CD4-positive, alpha-beta T cell (primary cell): ENCODE measurements around the gene LMO2. TPM values are rescaled to one million over a fixed set of nuclear protein-coding genes. Genes with fewer than 3 reads are reported as not detected.

Experiments used
- ATAC-seq: fragments of 200-7000 bp; cut with Tn5 transposase; one replicate; pipeline ENCODE4 v1.10.0; 2022; ENCODE audit warnings: mild to moderate bottlenecking; ENCODE audit not compliant: poor library complexity
- CTCF ChIA-PET: fragments of 350-600 bp; sonication (Branson Sonifier 250); formaldehyde crosslinking; loops from one replicate; lab custom pipeline; 2021; ENCODE audit warnings: antibody characterized with exemption, inconsistent platforms; lab: Charles Lee
- POLR2A ChIA-PET: fragments of 350-600 bp; sonication (Branson Sonifier 250); formaldehyde crosslinking; loops from one replicate; lab custom pipeline; 2021; ENCODE audit warnings: antibody characterized with exemption, inconsistent platforms; lab: Charles Lee
- DNase-seq, 14 experiments: peaks; one replicate each; pipeline ENCODE4 v3.0.0-alpha.2; 2013 to 2020; ENCODE audit warnings: mixed read lengths in 2 of 14
- H3K27ac ChIP-seq, 2 donors: one replicate each; pipeline versions ENCODE4 v1.5.1 to v1.7.0; 2013; ENCODE audit warnings: low read length in 2 of 2, low read depth in 1 of 2, mild to moderate bottlenecking in 1 of 2
- H3K27me3 ChIP-seq, 2 experiments: 1 replicate in 1 of 2; 2 replicates in 1 of 2; pipeline versions ENCODE4 v1.6.1 to v1.7.0; 2013; ENCODE audit warnings: low read length in 2 of 2, control low read depth in 1 of 2, mild to moderate bottlenecking in 1 of 2, moderate library complexity in 1 of 2; ENCODE audit not compliant: insufficient read depth in 2 of 2, control insufficient read depth in 1 of 2
- H3K36me3 ChIP-seq: one replicate; pipeline ENCODE4 v1.6.1; 2013; ENCODE audit warnings: low read length, control low read depth; ENCODE audit not compliant: insufficient read depth
- H3K4me1 ChIP-seq: one replicate; pipeline ENCODE4 v1.6.1; 2013; ENCODE audit warnings: low read length, control low read depth; ENCODE audit not compliant: insufficient read depth
- H3K4me3 ChIP-seq: one replicate; pipeline ENCODE4 v1.5.1; 2013; ENCODE audit warnings: mild to moderate bottlenecking, low read length, moderate library complexity
- H3K9me3 ChIP-seq, 2 experiments: 1 replicate in 1 of 2; 2 replicates in 1 of 2; pipeline versions ENCODE4 v1.6.1 to v1.7.0; 2013; ENCODE audit warnings: low read length in 2 of 2, mild to moderate bottlenecking in 2 of 2, control low read depth in 1 of 2, moderate library complexity in 1 of 2; ENCODE audit not compliant: control insufficient read depth in 1 of 2, insufficient read depth in 1 of 2
- H3K27ac Mint-ChIP-seq: one replicate; pipeline ENCODE4 v1.8.0; 2020; ENCODE audit warnings: mixed read lengths
- H3K27me3 Mint-ChIP-seq: one replicate; pipeline ENCODE4 v1.8.0; 2021; ENCODE audit warnings: mixed read lengths
- H3K36me3 Mint-ChIP-seq: one replicate; pipeline ENCODE4 v1.8.0; 2021; ENCODE audit warnings: low read depth, mixed read lengths
- H3K4me1 Mint-ChIP-seq: one replicate; pipeline ENCODE4 v1.8.0; 2021; ENCODE audit warnings: low read depth, mixed read lengths
- H3K4me3 Mint-ChIP-seq: one replicate; pipeline ENCODE4 v1.8.0; 2020; ENCODE audit warnings: mild to moderate bottlenecking, mixed read lengths
- H3K9me3 Mint-ChIP-seq: one replicate; pipeline ENCODE4 v1.8.0; 2020; ENCODE audit warnings: mixed read lengths
- intact Hi-C, 2 experiments: fragments of 100-400 bp; cut with DNase I in 1 of 2; cut with micrococcal nuclease in 1 of 2; formaldehyde crosslinking; loops; one replicate each; pipeline versions ENCODE4 v1.15.1 to v1.9.0; 2023 to 2025; cut with DNase I, micrococcal nuclease
- total RNA-seq, 174 experiments: library from RNA in 2 of 174; stranded (reverse) in 2 of 174; gene quantifications; one replicate each; pipeline ENCODE4 v1.2.3 and lab custom pipeline; 2021 to 2026
- TF ChIP-seq, protein P1 (sequence below): fragments of 200-600 bp; IDR thresholded peaks from one replicate; pipeline ENCODE4 v1.8.0; 2022; ENCODE audit warnings: antibody characterized with exemption, mild to moderate bottlenecking

Gene LMO2
- total RNA-seq, 2 experiments from 2014 or later = 0.61 to 0.80 TPM

DNA sequence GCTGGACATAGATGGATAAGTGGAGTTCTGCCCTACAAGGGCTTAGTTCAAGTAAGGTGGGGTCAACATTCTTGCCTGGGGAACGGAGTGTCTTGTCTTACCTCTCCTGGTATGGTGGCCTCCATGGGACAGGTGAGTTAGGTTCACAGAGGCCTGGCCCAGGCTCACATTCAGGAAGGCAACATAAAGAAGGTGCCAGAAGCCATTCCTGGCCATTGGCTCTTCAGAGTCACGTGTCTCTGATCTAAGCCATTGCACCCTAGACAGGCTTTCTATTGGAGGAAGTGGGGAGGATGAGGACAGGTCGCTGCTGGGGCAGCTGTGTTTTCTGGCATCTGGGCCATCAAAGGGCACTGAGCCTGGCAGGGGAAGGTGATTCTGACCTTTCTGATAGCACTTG lies 14.8 kb downstream of the LMO2 start:
- Histone ChIP-seq H3K9me3 (no peaks in the 10 kb centered on the region), H3K27ac (no peak overlapping the region), H3K4me3 (no peak overlapping the region), H3K36me3 (no peaks in the 10 kb centered on the region), H3K4me1 (no peaks in the 10 kb centered on the region), H3K27me3 (peaks cover 23 to 66% of the 10 kb centered on the region in 2 experiments)
- intact Hi-C loops = no loop called here
- Mint-ChIP-seq H3K27me3 (peaks cover 92% of the 10 kb centered on the region), H3K36me3 (no peaks in the 10 kb centered on the region), H3K4me1 (no peaks in the 10 kb centered on the region), H3K9me3 (no peaks in the 10 kb centered on the region), H3K4me3 (no peak overlapping the region), H3K27ac (no peak overlapping the region)
- POLR2A ChIA-PET = no interaction called here
- no peak for ATAC-seq
- TF ChIP-seq, protein P1, sequence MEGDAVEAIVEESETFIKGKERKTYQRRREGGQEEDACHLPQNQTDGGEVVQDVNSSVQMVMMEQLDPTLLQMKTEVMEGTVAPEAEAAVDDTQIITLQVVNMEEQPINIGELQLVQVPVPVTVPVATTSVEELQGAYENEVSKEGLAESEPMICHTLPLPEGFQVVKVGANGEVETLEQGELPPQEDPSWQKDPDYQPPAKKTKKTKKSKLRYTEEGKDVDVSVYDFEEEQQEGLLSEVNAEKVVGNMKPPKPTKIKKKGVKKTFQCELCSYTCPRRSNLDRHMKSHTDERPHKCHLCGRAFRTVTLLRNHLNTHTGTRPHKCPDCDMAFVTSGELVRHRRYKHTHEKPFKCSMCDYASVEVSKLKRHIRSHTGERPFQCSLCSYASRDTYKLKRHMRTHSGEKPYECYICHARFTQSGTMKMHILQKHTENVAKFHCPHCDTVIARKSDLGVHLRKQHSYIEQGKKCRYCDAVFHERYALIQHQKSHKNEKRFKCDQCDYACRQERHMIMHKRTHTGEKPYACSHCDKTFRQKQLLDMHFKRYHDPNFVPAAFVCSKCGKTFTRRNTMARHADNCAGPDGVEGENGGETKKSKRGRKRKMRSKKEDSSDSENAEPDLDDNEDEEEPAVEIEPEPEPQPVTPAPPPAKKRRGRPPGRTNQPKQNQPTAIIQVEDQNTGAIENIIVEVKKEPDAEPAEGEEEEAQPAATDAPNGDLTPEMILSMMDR = no peak
- CTCF ChIA-PET = interaction anchor here (0.7 kb wide), 1 partner anchor 9 kb away, joined by 3 read pairs; no protein-coding TSS in a partner anchor
- no peak for DNase-seq

- TF ChIP-seq, protein P1 = no peak
- intact Hi-C loops = no loop called here
- peaks cover 4% of the 10 kb centered on the region for H3K4me1 ChIP-seq
- H3K9me3 ChIP-seq = no peaks in the 10 kb centered on the region
- ATAC-seq (no peak), DNase-seq (no peak)
- peaks cover 92% of the 10 kb centered on the region for H3K27me3 Mint-ChIP-seq
- no peak overlapping the region for H3K4me3 ChIP-seq
- peaks cover 3% of the 10 kb centered on the region for H3K4me1 Mint-ChIP-seq
- ChIA-PET POLR2A (no interaction called here), CTCF (interaction anchor here (1.4 kb wide), 1 partner anchor 18 kb away, joined by 4 read pairs; no protein-coding TSS in a partner anchor)
- H3K27me3 ChIP-seq = peaks cover 32 to 67% of the 10 kb centered on the region in 2 experiments
- H3K36me3 ChIP-seq = no peaks in the 10 kb centered on the region
- H3K4me3 Mint-ChIP-seq = no peak overlapping the region
- no peak overlapping the region for H3K27ac ChIP-seq
- no peaks in the 10 kb centered on the region for H3K9me3 Mint-ChIP-seq
- no peak overlapping the region for H3K27ac Mint-ChIP-seq
- H3K36me3 Mint-ChIP-seq = no peaks in the 10 kb centered on the region
Observed at GRCh38 chr11:33875621-33876294, 16.1 kb downstream of the LMO2 start.

GRCh38 chr11:33874910-33875490 lies 16.9 kb downstream of the LMO2 start:
- DNase-seq (no peak), ATAC-seq (no peak)
- no peak overlapping the region for H3K4me3 Mint-ChIP-seq
- Histone ChIP-seq H3K27me3 (peaks cover 38 to 71% of the 10 kb centered on the region in 2 experiments), H3K27ac (no peak overlapping the region), H3K4me1 (peaks cover 11% of the 10 kb centered on the region), H3K4me3 (no peak overlapping the region), H3K9me3 (no peaks in the 10 kb centered on the region), H3K36me3 (no peaks in the 10 kb centered on the region)
- ChIA-PET POLR2A (no interaction called here), CTCF (interaction anchor here (1.4 kb wide), 1 partner anchor 17 kb away, joined by 4 read pairs; no protein-coding TSS in a partner anchor)
- TF ChIP-seq, protein P1 = no peak
- H3K9me3 Mint-ChIP-seq = no peaks in the 10 kb centered on the region
- peaks cover 93% of the 10 kb centered on the region for H3K27me3 Mint-ChIP-seq
- peaks cover 7% of the 10 kb centered on the region for H3K4me1 Mint-ChIP-seq
- no peak overlapping the region for H3K27ac Mint-ChIP-seq
- no peaks in the 10 kb centered on the region for H3K36me3 Mint-ChIP-seq
- intact Hi-C loops = no loop called here
